Stimulated activated CD8-positive, alpha-beta memory T cell treated with anti-CD3 and anti-CD28 coated beads, Interleukin-7, amount 100 ng/mL, for 4 hours (primary cell): ENCODE measurements around the gene DDX42.

Experiments
- DNase-seq, 2 donors: peaks; one replicate each; pipeline ENCODE4 v3.0.0-alpha.2; 2020; ENCODE audit warnings: low read depth in 2 of 2

Gene DDX42

GRCh38 chr17:63823659-63824331 is 49.8 kb downstream of the DDX42 start:
- DNase-seq: no peak

GRCh38 chr17:63824362-63824761 is 50.4 kb downstream of the DDX42 start:
- DNase-seq: no peak

GRCh38 chr17:63826468-63827001 is 52.6 kb downstream of the DDX42 start:
- no peak for DNase-seq

DNA sequence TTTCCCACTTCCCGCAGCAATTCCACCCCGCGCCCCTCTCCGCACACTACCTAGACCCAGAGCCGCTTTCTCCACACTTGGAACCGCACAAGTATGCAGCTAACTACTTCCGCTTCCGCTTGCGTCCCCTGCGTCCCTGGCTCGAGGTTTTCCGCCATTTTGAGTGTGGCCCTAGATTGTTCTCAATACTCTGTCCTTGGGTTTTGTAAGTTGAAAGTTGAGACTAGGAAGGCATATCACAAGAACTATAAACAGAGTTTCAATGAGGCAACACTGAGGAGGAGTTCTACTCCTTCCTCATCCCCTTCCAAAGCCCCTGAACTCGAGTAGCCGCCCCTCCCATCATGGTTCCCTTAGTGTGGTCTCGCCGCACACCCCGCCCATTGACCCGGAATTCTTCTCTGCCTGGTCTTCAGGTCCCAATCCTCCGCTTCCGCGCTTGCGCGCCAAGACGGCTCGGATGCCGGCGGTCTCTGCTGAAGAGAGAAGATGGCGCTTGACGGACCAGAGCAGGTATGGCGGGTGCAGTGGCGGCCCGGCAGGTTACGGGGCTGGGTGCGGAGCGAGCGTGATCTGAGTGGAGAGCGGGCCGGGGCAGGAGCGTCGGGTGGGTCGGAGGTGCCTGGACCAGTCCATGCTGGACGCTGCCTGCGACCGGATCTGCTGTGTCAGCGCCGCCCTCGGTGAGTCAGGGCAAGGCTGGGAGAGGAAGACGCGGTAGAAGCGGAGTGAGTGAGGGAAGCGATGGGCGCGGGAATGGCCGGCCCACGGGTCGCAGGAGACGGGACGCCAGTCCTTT is 53.2 kb downstream of the DDX42 start, which contains the start of the genes FTSJ3 and PSMC5:
TSS of gene FTSJ3 (minus strand) at position 662 of the 799 bp plus-strand sequence. CDS start 761 bp downstream, outside the sequence.
TSS of gene PSMC5 (plus strand) at position 430 of the 799 bp plus-strand sequence. CDS start at position 490, 60 bp downstream.
- DNase-seq: peak; percentile 93 to 95

- no peak for DNase-seq
These were observed 53.8 kb downstream of the DDX42 start for GRCh38 chr17:63827801-63828221.

DNA sequence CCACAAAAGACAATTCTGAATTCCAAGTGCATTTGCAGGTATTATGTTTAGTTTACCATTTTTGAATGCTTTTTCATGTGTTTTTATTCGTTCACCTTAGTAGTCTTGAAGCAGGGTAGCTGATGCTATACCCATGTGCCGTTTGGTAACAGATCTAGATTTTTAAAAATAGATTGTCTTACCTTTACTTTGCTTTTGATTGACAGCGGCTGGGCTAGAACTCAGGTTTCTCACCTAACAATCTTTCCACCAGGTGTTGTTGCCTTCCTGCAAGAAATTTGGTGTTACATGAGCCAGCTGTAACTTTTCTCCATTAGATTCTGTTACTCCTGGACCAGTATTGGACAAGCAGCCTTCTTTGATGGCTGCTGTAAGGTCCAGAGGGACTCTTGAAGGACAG is 55.0 kb downstream of the DDX42 start:
- DNase-seq: no peak

DNA sequence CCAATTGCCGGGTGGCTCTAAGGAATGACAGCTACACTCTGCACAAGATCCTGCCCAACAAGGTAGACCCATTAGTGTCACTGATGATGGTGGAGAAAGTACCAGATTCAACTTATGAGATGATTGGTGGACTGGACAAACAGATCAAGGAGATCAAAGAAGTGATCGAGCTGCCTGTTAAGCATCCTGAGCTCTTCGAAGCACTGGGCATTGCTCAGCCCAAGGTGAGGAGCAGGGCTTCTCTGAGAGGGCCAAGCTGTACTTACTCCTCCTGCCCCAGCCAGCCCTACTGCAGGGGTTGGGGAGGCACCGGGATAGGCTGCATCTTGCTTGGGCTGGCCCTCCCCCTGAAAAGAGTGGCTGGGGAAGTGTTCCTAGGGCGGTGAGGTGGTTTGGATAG is 56.3 kb downstream of the DDX42 start:
- no peak for DNase-seq

GRCh38 chr17:63830904-63831491 is 57.0 kb downstream of the DDX42 start:
- no peak for DNase-seq

- no peak for DNase-seq
These were observed 57.5 kb downstream of the DDX42 start for GRCh38 chr17:63831505-63831904.

DNA sequence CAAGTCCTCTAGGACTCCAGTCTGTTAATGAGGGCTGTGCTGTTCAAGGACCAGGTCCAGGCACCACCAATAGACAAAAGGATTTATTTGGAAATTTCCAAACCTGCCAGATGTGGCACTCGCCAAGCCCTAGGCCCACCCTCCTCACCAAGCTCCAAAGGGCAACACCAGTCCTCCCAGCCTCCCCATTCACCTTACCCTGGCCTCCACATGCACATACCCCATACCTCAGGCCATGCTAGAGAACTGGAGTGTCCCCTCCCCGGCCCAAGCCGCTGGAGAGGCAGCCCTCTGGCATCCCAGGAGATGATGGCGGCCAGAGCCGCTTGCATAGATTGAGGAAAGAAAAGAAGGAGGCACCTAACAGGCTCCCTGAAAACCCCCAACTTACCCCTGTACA is 58.0 kb downstream of the DDX42 start:
- DNase-seq: no peak

- no peak for DNase-seq
These were observed 58.5 kb downstream of the DDX42 start for GRCh38 chr17:63832455-63832854.

DNA sequence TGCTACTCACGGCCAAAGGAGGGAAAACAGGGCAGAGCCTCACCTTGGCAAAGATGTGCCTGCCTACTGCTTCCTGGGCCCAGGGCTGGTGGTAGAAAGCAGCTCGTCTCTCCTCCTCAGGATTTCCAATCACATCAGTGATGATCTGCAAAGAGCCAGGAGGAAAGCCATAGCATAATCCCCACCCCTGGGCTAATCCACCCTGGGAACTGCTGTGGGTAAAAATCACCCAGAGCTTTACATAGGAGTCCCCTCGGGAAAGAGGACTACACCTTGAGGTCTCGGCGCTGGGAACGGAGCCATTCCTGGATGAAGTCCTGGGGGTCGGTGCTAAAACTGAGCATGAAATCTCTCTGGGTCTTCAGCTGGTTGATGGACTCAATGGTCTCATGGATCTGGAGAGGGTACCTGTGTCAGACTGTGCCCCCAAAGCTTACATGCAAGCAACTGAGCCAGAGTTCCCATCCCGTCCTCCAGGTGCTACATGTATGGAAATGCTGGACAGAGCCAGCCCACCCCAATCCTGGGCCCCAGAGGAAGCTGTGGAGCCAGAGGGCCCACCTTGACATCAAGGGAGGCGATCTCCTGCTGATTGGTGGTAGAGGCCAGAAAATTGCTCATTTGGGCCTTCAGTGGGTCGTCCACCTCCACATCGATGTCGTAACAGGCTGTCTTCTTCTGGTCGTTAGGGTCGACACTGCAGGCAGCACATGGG is 59.2 kb downstream of the DDX42 start:
- DNase-seq: no peak

- no peak for DNase-seq
These were observed 59.9 kb downstream of the DDX42 start for GRCh38 chr17:63833741-63834373.

DNA sequence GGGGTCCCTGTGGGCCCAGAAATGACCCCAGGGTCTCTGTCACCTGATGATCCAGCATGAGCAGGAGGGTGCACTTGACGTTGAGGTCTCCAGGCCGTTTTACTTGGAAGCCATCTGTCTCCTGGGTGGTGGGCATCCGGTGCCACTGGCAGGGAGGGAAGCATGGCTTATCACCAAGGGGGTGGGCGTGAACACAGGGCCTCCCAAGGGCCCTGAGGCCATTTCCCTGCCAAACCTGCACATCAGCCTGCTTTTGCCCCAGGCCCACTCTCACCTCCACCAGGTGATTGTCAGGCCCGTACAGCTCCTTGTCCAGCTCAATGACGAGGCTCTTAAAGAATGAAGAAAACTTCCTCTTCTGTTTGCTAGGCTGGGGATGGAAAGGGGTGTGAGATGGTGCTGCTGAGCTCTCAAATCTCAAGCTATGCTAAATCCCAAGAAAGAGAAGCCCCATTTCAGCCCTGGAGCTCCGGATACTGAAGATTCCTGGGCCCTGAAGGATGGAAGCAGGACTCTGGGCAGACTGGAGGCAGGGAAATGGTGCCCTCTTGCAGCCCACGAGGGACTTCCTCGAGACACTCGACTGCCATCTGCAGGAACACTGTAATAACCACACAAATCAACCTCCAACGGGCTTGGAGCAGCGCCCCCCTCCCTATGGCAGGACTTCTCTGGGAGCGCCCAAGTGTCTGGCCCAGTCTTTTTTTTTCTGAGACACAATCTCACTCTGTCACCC is 60.6 kb downstream of the DDX42 start:
- DNase-seq: peak in 1 of 2 donors; percentile 48

- DNase-seq: no peak
These were observed 61.3 kb downstream of the DDX42 start for GRCh38 chr17:63835167-63835720.

DNA sequence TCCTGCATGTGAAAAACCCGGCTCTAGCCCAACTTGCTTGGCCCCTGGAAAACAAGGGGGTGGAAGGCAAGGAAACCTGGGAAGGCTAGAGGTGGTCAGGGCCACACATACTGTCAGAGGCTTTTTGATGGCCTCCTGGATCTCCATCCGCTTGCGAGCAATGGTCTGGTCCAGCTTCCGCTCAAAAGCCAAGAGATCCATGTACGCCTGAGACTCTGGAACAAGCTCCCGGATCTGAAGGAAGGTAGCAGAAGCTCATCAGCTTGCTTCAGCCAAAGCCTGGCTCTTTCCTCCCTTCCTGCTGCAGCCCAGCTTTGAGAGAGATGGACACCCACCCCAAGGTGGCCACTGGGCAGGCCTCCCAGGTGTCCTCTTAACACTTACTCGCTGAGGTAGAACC is 62.8 kb downstream of the DDX42 start:
- DNase-seq: no peak

DNA sequence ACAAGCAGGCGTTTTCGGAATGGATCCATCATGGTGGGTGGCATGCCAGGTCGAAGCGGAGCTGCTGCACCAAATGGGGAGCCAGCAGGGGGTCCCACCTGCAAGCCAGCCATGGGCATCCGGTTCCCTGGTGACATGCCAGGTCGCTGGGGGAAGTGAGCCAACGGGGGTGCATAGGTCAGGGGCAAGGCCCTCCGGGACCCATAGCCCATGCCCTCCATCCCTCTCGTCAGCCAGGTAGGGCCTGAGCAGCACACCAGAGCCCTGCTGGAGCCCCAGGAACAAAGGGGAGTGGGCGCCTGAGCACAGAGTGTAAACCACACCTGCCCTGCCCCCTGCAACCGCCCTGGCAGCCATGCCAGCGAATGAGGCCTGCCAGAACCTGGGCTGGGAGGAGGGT is 63.5 kb downstream of the DDX42 start:
- DNase-seq: no peak

- DNase-seq: no peak
These were observed 64.1 kb downstream of the DDX42 start for GRCh38 chr17:63837962-63838600.

DNA sequence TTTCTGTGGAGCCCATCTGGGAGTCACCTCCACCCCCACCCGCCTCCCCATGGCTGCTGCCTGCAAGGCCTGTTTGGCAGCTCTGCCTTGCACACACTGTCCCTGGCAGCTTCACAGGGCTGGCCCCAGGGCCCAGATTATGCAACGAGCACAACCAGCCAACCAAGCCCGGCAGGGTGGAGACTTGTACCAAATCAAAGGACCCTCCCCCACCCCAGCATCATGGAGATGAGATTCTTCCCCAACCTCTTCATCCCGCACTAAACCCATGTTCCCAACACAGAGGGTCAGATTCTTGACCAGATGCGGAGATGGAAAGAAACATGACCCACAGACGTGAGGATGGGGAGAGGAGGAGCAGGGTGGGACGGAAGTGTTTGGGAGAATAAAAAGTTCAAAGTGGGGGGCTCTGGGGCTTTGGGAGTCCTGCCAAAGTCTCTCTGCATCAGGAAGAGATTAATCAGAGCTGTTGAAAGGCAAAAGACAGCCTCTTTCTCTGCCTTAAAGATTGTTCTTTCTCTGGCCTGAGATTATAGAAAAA is 64.7 kb downstream of the DDX42 start:
- DNase-seq: no peak
